Keratinocyte (primary cell): Measurements from ENCODE around the gene IGFBP4. TPM values are rescaled to one million over a fixed set of nuclear protein-coding genes. Genes with fewer than 3 reads are reported as not detected.

Source experiments
- DNase-seq: peaks from one replicate; pipeline ENCODE4 v3.0.0-alpha.2; 2011; ENCODE audit warnings: low read depth, missing footprints, low spot score
- FAIRE-seq: peaks from 2 replicates; lab custom pipeline; 2011; peaks lifted over from hg19 to GRCh38; lab: Jason Lieb, UNC
- H2AFZ ChIP-seq: 2 replicates; pipeline ENCODE4 v1.6.0; 2012; ENCODE audit warnings: low read length, control low read depth, inconsistent platforms; ENCODE audit not compliant: control insufficient read depth
- H3K27ac ChIP-seq: 2 replicates; pipeline ENCODE4 v1.5.1; 2011; ENCODE audit warnings: low read length; ENCODE audit not compliant: control insufficient read depth, insufficient read depth
- H3K27me3 ChIP-seq: 3 replicates; pipeline ENCODE4 v1.6.0; 2011; ENCODE audit warnings: low read length; ENCODE audit not compliant: control insufficient read depth, insufficient read depth; ENCODE audit errors: extremely low read depth
- H3K36me3 ChIP-seq, 2 experiments: 2 replicates in 1 of 2; 3 replicates in 1 of 2; pipeline ENCODE4 v1.5.1; 2011; ENCODE audit warnings: low read length in 2 of 2, mild to moderate bottlenecking in 1 of 2; ENCODE audit not compliant: control insufficient read depth in 2 of 2, insufficient read depth in 2 of 2; ENCODE audit errors: extremely low read depth in 1 of 2
- H3K4me1 ChIP-seq: 3 replicates; pipeline ENCODE4 v1.5.1; 2011; ENCODE audit warnings: low read length; ENCODE audit not compliant: control insufficient read depth, insufficient read depth; ENCODE audit errors: extremely low read depth
- H3K4me2 ChIP-seq: 3 replicates; pipeline ENCODE4 v1.6.0; 2011; ENCODE audit warnings: low read depth, low read length; ENCODE audit not compliant: control insufficient read depth, insufficient read depth; ENCODE audit errors: extremely low read depth
- H3K4me3 ChIP-seq, 3 experiments: fragments of 200-600 bp in 1 of 3; sonication (generic) in 1 of 3; 2 replicates in 2 of 3; 3 replicates in 1 of 3; pipeline ENCODE4 v1.5.1; 2011 to 2016; ENCODE audit warnings: low read length in 3 of 3, mild to moderate bottlenecking in 3 of 3, control low read depth in 2 of 3, inconsistent platforms in 1 of 3, low read depth in 1 of 3, mixed read lengths in 1 of 3, mixed run types in 1 of 3, moderate library complexity in 1 of 3; ENCODE audit not compliant: control insufficient read depth in 2 of 3, insufficient read depth in 2 of 3; ENCODE audit errors: extremely low read depth in 1 of 3
- H3K79me2 ChIP-seq: 2 replicates; pipeline ENCODE4 v1.6.0; 2012; ENCODE audit warnings: low read length; ENCODE audit not compliant: control insufficient read depth, insufficient read depth
- H3K9ac ChIP-seq: 3 replicates; pipeline ENCODE4 v1.6.0; 2011; ENCODE audit warnings: low read length; ENCODE audit not compliant: control insufficient read depth, insufficient read depth; ENCODE audit errors: extremely low read depth
- H3K9me1 ChIP-seq: 3 replicates; pipeline ENCODE4 v1.6.0; 2011; ENCODE audit warnings: low read length; ENCODE audit not compliant: control insufficient read depth, insufficient read depth; ENCODE audit errors: extremely low read depth
- H3K9me3 ChIP-seq: 2 replicates; pipeline ENCODE4 v1.5.1; 2012; ENCODE audit warnings: low read depth, low read length; ENCODE audit not compliant: control insufficient read depth
- H4K20me1 ChIP-seq: 3 replicates; pipeline ENCODE4 v1.6.0; 2011; ENCODE audit warnings: low read length; ENCODE audit not compliant: control insufficient read depth, insufficient read depth; ENCODE audit errors: extremely low read depth
- EZH2 ChIP-seq: IDR thresholded peaks from one replicate; pipeline ENCODE4 v1.6.1; 2012; ENCODE audit warnings: inconsistent platforms, mild to moderate bottlenecking, low read length, moderate library complexity
- dilution Hi-C: fragments of 300-500 bp; cut with MboI; formaldehyde crosslinking; loops from one replicate; pipeline ENCODE4 v1.7.0; 2020; ENCODE audit warnings: low sequenced_read_pairs; ENCODE audit not compliant: extremely low pct_ligation_motif_present
- polyA plus RNA-seq, 5 experiments: library from polyadenylated mRNA; depleted of rRNA in 3 of 5; stranded (reverse) in 3 of 5; stranded (forward) in 1 of 5; unstranded in 1 of 5; fragments of >200 nt; gene quantifications; 1 replicate in 1 of 5; 2 replicates in 3 of 5; 3 replicates in 1 of 5; pipeline versions ENCODE4 v1.2.1 to v1.2.3, GENCODE V29; 2011 to 2012; ENCODE audit warnings: missing spikeins in 2 of 5, low read depth in 1 of 5, low replicate concordance in 1 of 5
- TF ChIP-seq, protein P1 (sequence below), 3 experiments: IDR thresholded peaks in 1 of 3; conservative IDR thresholded peaks in 1 of 3; optimal IDR thresholded peaks in 1 of 3; 2 replicates in 2 of 3; 3 replicates in 1 of 3; pipeline versions ENCODE3 to v1.5.1; 2011; ENCODE audit warnings: low read length in 3 of 3, mild to moderate bottlenecking in 3 of 3, moderate library complexity in 2 of 3, control low read depth in 1 of 3, inconsistent platforms in 1 of 3; ENCODE audit not compliant: insufficient read depth in 2 of 3; ENCODE audit errors: extremely low read depth in 1 of 3

IGFBP4 gene
- polyA plus RNA-seq, 1 donor (not counting 4 experiments of a cell fraction or from before 2014, with no cell fraction given), result 6.0 TPM

DNA sequence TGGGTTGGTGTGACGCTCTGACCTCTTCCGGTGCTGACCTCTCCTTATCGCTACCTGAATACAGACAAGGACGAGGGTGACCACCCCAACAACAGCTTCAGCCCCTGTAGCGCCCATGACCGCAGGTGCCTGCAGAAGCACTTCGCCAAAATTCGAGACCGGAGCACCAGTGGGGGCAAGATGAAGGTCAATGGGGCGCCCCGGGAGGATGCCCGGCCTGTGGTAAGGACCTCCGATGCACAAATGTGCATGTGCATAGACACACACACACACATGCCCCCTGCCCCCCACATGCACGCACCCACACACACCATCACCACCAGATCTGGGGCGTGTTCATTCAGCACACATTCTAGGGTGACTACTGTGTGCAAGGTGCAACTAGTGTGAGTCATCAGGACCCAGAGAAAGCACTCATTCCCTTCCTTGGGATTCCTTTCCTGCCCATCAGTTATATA is 9.7 kb downstream of the IGFBP4 start:
- FAIRE-seq, result peak; percentile 39
- Histone ChIP-seq H3K9ac (no peak overlapping the region), H2AFZ (no peak overlapping the region), H3K79me2 (no peaks in the 10 kb centered on the region), H3K9me1 (no peaks in the 10 kb centered on the region), H3K4me3 (no peak overlapping the region), H3K27me3 (peaks cover 23% of the 10 kb centered on the region), H3K27ac (no peak overlapping the region), H3K4me2 (peak overlapping the region; percentile 2), H3K36me3 (no peaks in the 10 kb centered on the region), H3K9me3 (no peaks in the 10 kb centered on the region), H3K4me1 (peaks cover 22% of the 10 kb centered on the region), H4K20me1 (no peaks in the 10 kb centered on the region)
- dilution Hi-C loops, result no loop called here
- TF ChIP-seq EZH2, result no peak
- TF ChIP-seq, protein P1, sequence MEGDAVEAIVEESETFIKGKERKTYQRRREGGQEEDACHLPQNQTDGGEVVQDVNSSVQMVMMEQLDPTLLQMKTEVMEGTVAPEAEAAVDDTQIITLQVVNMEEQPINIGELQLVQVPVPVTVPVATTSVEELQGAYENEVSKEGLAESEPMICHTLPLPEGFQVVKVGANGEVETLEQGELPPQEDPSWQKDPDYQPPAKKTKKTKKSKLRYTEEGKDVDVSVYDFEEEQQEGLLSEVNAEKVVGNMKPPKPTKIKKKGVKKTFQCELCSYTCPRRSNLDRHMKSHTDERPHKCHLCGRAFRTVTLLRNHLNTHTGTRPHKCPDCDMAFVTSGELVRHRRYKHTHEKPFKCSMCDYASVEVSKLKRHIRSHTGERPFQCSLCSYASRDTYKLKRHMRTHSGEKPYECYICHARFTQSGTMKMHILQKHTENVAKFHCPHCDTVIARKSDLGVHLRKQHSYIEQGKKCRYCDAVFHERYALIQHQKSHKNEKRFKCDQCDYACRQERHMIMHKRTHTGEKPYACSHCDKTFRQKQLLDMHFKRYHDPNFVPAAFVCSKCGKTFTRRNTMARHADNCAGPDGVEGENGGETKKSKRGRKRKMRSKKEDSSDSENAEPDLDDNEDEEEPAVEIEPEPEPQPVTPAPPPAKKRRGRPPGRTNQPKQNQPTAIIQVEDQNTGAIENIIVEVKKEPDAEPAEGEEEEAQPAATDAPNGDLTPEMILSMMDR (optimal IDR thresholded peaks at IDR 0.05 in 1 of 3, IDR thresholded peaks at IDR 0.05 in 1 of 3, conservative IDR thresholded peaks at IDR 0.05 in 1 of 3; ENCODE audit: extremely low read depth in 1 of 3, insufficient read depth in 2 of 3, low read length in 3 of 3), result no peak
- no peak for DNase-seq

DNA sequence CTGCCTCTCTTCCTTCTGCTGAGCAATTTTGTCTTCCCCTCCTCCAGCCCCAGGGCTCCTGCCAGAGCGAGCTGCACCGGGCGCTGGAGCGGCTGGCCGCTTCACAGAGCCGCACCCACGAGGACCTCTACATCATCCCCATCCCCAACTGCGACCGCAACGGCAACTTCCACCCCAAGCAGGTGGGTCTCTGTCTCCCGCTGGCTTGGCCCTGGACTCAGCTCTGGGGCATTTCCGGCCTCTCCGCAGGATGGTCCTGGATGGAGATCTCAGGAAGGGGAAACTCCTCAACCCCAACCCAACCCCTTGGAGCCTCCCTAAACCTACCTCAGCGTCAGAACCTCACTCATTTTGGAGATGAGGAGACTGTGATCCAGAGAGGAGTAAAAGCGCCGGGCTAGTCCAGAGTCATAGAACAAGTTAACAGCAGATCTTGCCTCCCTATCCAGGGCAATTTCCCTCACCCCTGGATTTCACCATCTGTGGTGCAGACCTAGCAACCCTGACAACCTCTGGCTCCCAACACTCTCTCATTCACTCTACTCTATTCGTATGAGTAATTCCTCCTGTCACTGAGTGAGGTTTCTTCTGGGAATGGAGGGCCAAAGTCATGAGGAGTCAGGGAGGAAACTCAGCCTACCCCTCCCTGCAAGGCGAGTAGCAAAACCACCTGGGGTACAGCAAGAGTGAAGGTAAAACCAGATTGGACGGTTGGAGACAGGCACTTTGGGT is 10.8 kb downstream of the IGFBP4 start:
- H3K9me1 ChIP-seq, result no peaks in the 10 kb centered on the region
- no peak for DNase-seq
- no peaks in the 10 kb centered on the region for H3K36me3 ChIP-seq
- peaks cover 32% of the 10 kb centered on the region for H3K4me1 ChIP-seq
- peaks cover 14% of the 10 kb centered on the region for H3K27me3 ChIP-seq
- H3K27ac ChIP-seq, result no peak overlapping the region
- H3K4me3 ChIP-seq, result no peak overlapping the region
- no peaks in the 10 kb centered on the region for H3K9me3 ChIP-seq
- no peak for FAIRE-seq
- TF ChIP-seq EZH2, result no peak
- TF ChIP-seq, protein P1 (optimal IDR thresholded peaks at IDR 0.05 in 1 of 3, IDR thresholded peaks at IDR 0.05 in 1 of 3, conservative IDR thresholded peaks at IDR 0.05 in 1 of 3; ENCODE audit: extremely low read depth in 1 of 3, insufficient read depth in 2 of 3, low read length in 3 of 3), result no peak
- no peaks in the 10 kb centered on the region for H3K79me2 ChIP-seq
- H2AFZ ChIP-seq, result no peak overlapping the region
- H3K9ac ChIP-seq, result no peak overlapping the region
- no peak overlapping the region for H3K4me2 ChIP-seq
- dilution Hi-C loops, result no loop called here
- H4K20me1 ChIP-seq, result no peaks in the 10 kb centered on the region
